Colonic mucosa (tissue), 4 donors: ENCODE results near the gene GON7. TPM values are rescaled to one million over a fixed set of nuclear protein-coding genes. Genes with fewer than 3 reads are reported as not detected.
"Not testable (repeated sequence)": the region's sequence is repeated elsewhere in the genome, so short reads cannot be mapped to it uniquely, and the experiment has no call there.

Experiments used
- DNase-seq: peaks from one replicate; pipeline ENCODE4 v3.0.0-alpha.2; 2020
- H3K27ac ChIP-seq: fragments of 200-600 bp; one replicate; pipeline ENCODE4 v1.8.0; 2021
- H3K27me3 ChIP-seq: fragments of 200-600 bp; one replicate; pipeline ENCODE4 v1.8.0; 2021
- H3K36me3 ChIP-seq: fragments of 200-600 bp; one replicate; pipeline ENCODE4 v1.8.0; 2021
- H3K4me1 ChIP-seq: fragments of 200-600 bp; one replicate; pipeline ENCODE4 v1.8.0; 2021; ENCODE audit warnings: mild to moderate bottlenecking
- H3K4me3 ChIP-seq: fragments of 200-600 bp; one replicate; pipeline ENCODE4 v1.8.0; 2021
- H3K9ac ChIP-seq, 2 donors: one replicate each; pipeline ENCODE4 v1.7.0; 2013; ENCODE audit warnings: control low read depth in 2 of 2, low read depth in 2 of 2, low read length in 2 of 2
- H3K9me3 ChIP-seq: fragments of 200-600 bp; one replicate; pipeline ENCODE4 v1.8.0; 2021
- CTCF ChIP-seq: fragments of 200-600 bp; IDR thresholded peaks from one replicate; pipeline ENCODE4 v1.8.0; 2022; ENCODE audit warnings: antibody characterized with exemption, mild to moderate bottlenecking
- intact Hi-C: fragments of 100-400 bp; cut with DNase I; formaldehyde crosslinking; loops from one replicate; pipeline ENCODE4 v1.14.1; 2022
- total RNA-seq, 2 donors: library from RNA; stranded (reverse); fragmentation: NEBNext Ultra II Directional in 1 of 2; extraction: Animal tissue kit (Norgen Biotek cat#: 25700) in 1 of 2; gene quantifications; one replicate each; pipeline ENCODE4 v1.2.1, GENCODE V29; 2021
- donor health status: healthy.
- donor health status: DM: no; HTN: no; CAD: no.
- donor health status: DM: no; HTN: no; CAD: no.

Gene GON7
- total RNA-seq, 2 donors from 2014 or later = 21.2 to 25.1 TPM

GRCh38 chr14:93171376-93171775 is 35.5 kb downstream of the GON7 start:
- no peaks in the 10 kb centered on the region for H3K27me3 ChIP-seq
- no peak overlapping the region for H3K4me3 ChIP-seq
- no peak for TF ChIP-seq CTCF
- no peak overlapping the region for H3K27ac ChIP-seq
- intact Hi-C loops = no loop called here
- no peaks in the 10 kb centered on the region for H3K4me1 ChIP-seq
- H3K36me3 ChIP-seq = no peaks in the 10 kb centered on the region
- H3K9ac ChIP-seq = no peak overlapping the region
- DNase-seq = no peak
- H3K9me3 ChIP-seq = no peaks in the 10 kb centered on the region

- DNase-seq, H3K4me1 ChIP-seq, H3K36me3 ChIP-seq, H3K27ac ChIP-seq, H3K4me3 ChIP-seq, H3K9ac ChIP-seq, H3K27me3 ChIP-seq, H3K9me3 ChIP-seq, intact Hi-C loops: not testable (repeated sequence)
These were observed 36.7 kb downstream of the GON7 start for GRCh38 chr14:93170141-93170540.

GRCh38 chr14:93169619-93170018 is 37.2 kb downstream of the GON7 start:
- H3K4me3 ChIP-seq, H3K27ac ChIP-seq, H3K9ac ChIP-seq, intact Hi-C loops, H3K36me3 ChIP-seq, H3K27me3 ChIP-seq, H3K9me3 ChIP-seq, DNase-seq, H3K4me1 ChIP-seq: not testable (repeated sequence)

- H3K27me3 ChIP-seq, H3K36me3 ChIP-seq, H3K9me3 ChIP-seq, DNase-seq, H3K4me3 ChIP-seq, H3K27ac ChIP-seq, H3K4me1 ChIP-seq, intact Hi-C loops, H3K9ac ChIP-seq: not testable (repeated sequence)
These were observed 38.3 kb downstream of the GON7 start for GRCh38 chr14:93168610-93169009.

GRCh38 chr14:93165271-93166265 is 41.3 kb downstream of the GON7 start:
- H3K36me3 ChIP-seq, H3K4me1 ChIP-seq, H3K27me3 ChIP-seq, DNase-seq, H3K4me3 ChIP-seq, H3K9ac ChIP-seq, H3K27ac ChIP-seq, H3K9me3 ChIP-seq, intact Hi-C loops: not testable (repeated sequence)

GRCh38 chr14:93163564-93163963 is 43.3 kb downstream of the GON7 start:
- H3K36me3 ChIP-seq = no peaks in the 10 kb centered on the region
- no peak overlapping the region for H3K27ac ChIP-seq
- no peaks in the 10 kb centered on the region for H3K27me3 ChIP-seq
- H3K4me3 ChIP-seq = no peak overlapping the region
- DNase-seq = no peak
- TF ChIP-seq CTCF = no peak
- no peaks in the 10 kb centered on the region for H3K4me1 ChIP-seq
- H3K9ac ChIP-seq = no peak overlapping the region
- intact Hi-C loops = no loop called here
- no peaks in the 10 kb centered on the region for H3K9me3 ChIP-seq

- Histone ChIP-seq H3K9me3 (no peaks in the 10 kb centered on the region), H3K4me3 (no peak overlapping the region), H3K27ac (no peak overlapping the region), H3K4me1 (no peaks in the 10 kb centered on the region), H3K36me3 (no peaks in the 10 kb centered on the region), H3K9ac (no peak overlapping the region), H3K27me3 (no peaks in the 10 kb centered on the region)
- DNase-seq = no peak
- no peak for TF ChIP-seq CTCF
- intact Hi-C loops = no loop called here
These were observed 45.4 kb downstream of the GON7 start for GRCh38 chr14:93161411-93161940.
